Raji (cell line): ENCODE data around the gene MAP3K5.

Experiments
- POLR2A ChIP-seq: IDR thresholded peaks from 2 replicates; pipeline ENCODE4 v1.6.1; 2011; ENCODE audit warnings: low read depth, low read length, control low read depth; ENCODE audit not compliant: insufficient read depth

Gene MAP3K5

GRCh38 chr6:136592930-136593673, 199.2 kb downstream of the MAP3K5 start:
- no peak for TF ChIP-seq POLR2A

GRCh38 chr6:136591617-136592016, 200.7 kb downstream of the MAP3K5 start:
- TF ChIP-seq POLR2A, result no peak

- no peak for TF ChIP-seq POLR2A
These were observed 204.8 kb downstream of the MAP3K5 start for GRCh38 chr6:136587527-136587926.

GRCh38 chr6:136586295-136586694, 206.0 kb downstream of the MAP3K5 start:
- TF ChIP-seq POLR2A, result no peak

GRCh38 chr6:136582711-136583471, 209.4 kb downstream of the MAP3K5 start:
- TF ChIP-seq POLR2A, result no peak

- no peak for TF ChIP-seq POLR2A
These were observed 212.5 kb downstream of the MAP3K5 start for GRCh38 chr6:136579800-136580199.

GRCh38 chr6:136576821-136577220, 215.5 kb downstream of the MAP3K5 start:
- TF ChIP-seq POLR2A, result no peak

GRCh38 chr6:136571496-136571895, 220.8 kb downstream of the MAP3K5 start:
- TF ChIP-seq POLR2A, result no peak

GRCh38 chr6:136571065-136571464, 221.2 kb downstream of the MAP3K5 start:
- no peak for TF ChIP-seq POLR2A

GRCh38 chr6:136568129-136568528, 224.1 kb downstream of the MAP3K5 start:
- TF ChIP-seq POLR2A, result no peak

- TF ChIP-seq POLR2A, result no peak
These were observed 224.6 kb downstream of the MAP3K5 start for GRCh38 chr6:136567688-136568087.

GRCh38 chr6:136566851-136567250, 225.4 kb downstream of the MAP3K5 start:
- TF ChIP-seq POLR2A, result no peak

- TF ChIP-seq POLR2A, result no peak
These were observed 226.2 kb downstream of the MAP3K5 start for GRCh38 chr6:136566007-136566487.

- TF ChIP-seq POLR2A, result no peak
These were observed 228.1 kb downstream of the MAP3K5 start for GRCh38 chr6:136564180-136564579.

- TF ChIP-seq POLR2A, result no peak
These were observed 228.7 kb downstream of the MAP3K5 start for GRCh38 chr6:136563386-136564152.

- no peak for TF ChIP-seq POLR2A
These were observed 230.1 kb downstream of the MAP3K5 start for GRCh38 chr6:136562211-136562610.

- TF ChIP-seq POLR2A, result no peak
These were observed 239.0 kb downstream of the MAP3K5 start for GRCh38 chr6:136553166-136553787.
